Measurements from ENCODE around the gene ATXN1.

DNA sequence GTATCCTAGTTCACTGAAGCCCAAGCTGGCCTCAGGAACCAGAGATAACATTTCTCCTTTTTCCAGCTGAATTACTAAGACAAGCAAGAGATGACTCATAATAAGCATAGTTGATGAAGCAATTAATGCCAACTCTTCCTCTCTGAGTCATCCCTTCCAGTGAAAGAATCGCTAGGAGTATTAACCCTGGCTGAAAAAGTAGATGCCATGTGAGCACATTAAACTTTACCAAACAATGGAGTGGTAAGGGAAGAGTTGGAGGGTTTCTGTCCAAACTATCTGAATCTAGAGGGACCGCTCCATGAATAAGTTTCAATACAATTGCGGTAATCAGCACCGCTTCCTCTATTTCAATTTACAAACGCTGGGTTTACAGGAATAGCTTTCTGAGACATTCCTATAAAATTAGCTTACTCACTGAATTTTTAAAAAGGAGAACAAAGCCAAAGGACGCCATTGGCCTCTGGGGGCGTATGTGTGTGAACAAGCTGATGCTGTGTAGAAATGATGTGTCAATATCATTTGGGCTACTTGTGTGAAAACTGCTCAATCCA is 48.3 kb downstream of the ATXN1 start:
- TF ChIP-seq EZH2phosphoT487 (IDR thresholded peaks at IDR 0.05; ENCODE audit: insufficient read depth, low read depth) (no peak), EZH2 (IDR thresholded peaks at IDR 0.05; ENCODE audit: insufficient read depth, poor library complexity, severe bottlenecking) (no peak)

All from GM23248 (cell line).